Esophagus (tissue), 2 donors: ENCODE data around the gene SIGLEC8. TPM values are rescaled to one million over a fixed set of nuclear protein-coding genes. Genes with fewer than 3 reads are reported as not detected.
"Not testable (repeated sequence)": the region's sequence is repeated elsewhere in the genome, so short reads cannot be mapped to it uniquely, and the experiment has no call there.

ENCODE experiments used
- H3K27ac ChIP-seq, 2 donors: one replicate each; pipeline ENCODE4 v1.5.1; 2013; ENCODE audit warnings: low read depth in 2 of 2, mild to moderate bottlenecking in 2 of 2, inconsistent platforms in 1 of 2, low read length in 1 of 2, moderate library complexity in 1 of 2
- H3K27me3 ChIP-seq, 2 donors: one replicate each; pipeline ENCODE4 v1.6.1; 2013; ENCODE audit warnings: low read length in 2 of 2, control low read depth in 1 of 2, mild to moderate bottlenecking in 1 of 2; ENCODE audit not compliant: insufficient read depth in 2 of 2, control insufficient read depth in 1 of 2
- H3K36me3 ChIP-seq, 2 donors: one replicate each; pipeline ENCODE4 v1.6.1; 2013; ENCODE audit warnings: low read length in 1 of 2; ENCODE audit not compliant: control insufficient read depth in 2 of 2, insufficient read depth in 2 of 2
- H3K4me1 ChIP-seq, 2 donors: one replicate each; pipeline ENCODE4 v1.6.1; 2013; ENCODE audit warnings: low read length in 1 of 2; ENCODE audit not compliant: control insufficient read depth in 2 of 2, insufficient read depth in 2 of 2
- H3K4me3 ChIP-seq, 2 donors: one replicate each; pipeline ENCODE4 v1.5.1; 2013; ENCODE audit warnings: low read length in 2 of 2, mild to moderate bottlenecking in 2 of 2, low read depth in 1 of 2, moderate library complexity in 1 of 2
- H3K9me3 ChIP-seq, 2 donors: one replicate each; pipeline ENCODE4 v1.6.1; 2013; ENCODE audit warnings: mild to moderate bottlenecking in 2 of 2, low read depth in 1 of 2, low read length in 1 of 2, moderate library complexity in 1 of 2; ENCODE audit not compliant: control insufficient read depth in 2 of 2, insufficient read depth in 1 of 2
- WGBS, 2 donors: extraction: QIAGEN DNeasy Blood & Tissue Kit; methylation state at CpG; one replicate each; pipeline ENCODE4 v1.1.7; 2013; 5-methylcytosine and 5-hydroxymethylcytosine counted together
- polyA plus RNA-seq, 2 donors: library from polyadenylated mRNA; stranded (reverse); fragments of 200-250 nt; gene quantifications; one replicate each; pipeline ENCODE4 v1.2.3, GENCODE V29; 2013
- donor health status: healthy with polysubstance abuse.
- donor health status: Bipolar disorder and iron deficiency.

Gene SIGLEC8
- under 1 TPM; 0.04 to 0.16 TPM for polyA plus RNA-seq

GRCh38 chr19:51458051-51458645 is at the start of gene SIGLEC8:
Gene SIGLEC8 (minus strand): TSS chr19:51458454. CDS start chr19:51458387, 67 bp downstream.
- no peaks in the 10 kb centered on the region for H3K4me1 ChIP-seq
- peak within 1 kb of the TSS in 1 of 2 donors; percentile 0 for H3K27ac ChIP-seq
- H3K27me3 ChIP-seq = no peaks in the 10 kb centered on the region
- 62 to 64% methylated on average over 10 of the region's 10 CpGs for WGBS, 2 donors
- no peaks in the 10 kb centered on the region for H3K36me3 ChIP-seq
- no peak within 1 kb of the TSS for H3K4me3 ChIP-seq
- peaks cover 2 to 3% of the 10 kb centered on the region in 2 donors for H3K9me3 ChIP-seq

- peaks cover 0 to 2% of the 10 kb centered on the region in 2 donors for H3K4me1 ChIP-seq
- H3K27me3 ChIP-seq = no peaks in the 10 kb centered on the region
- no peak overlapping the region for H3K4me3 ChIP-seq
- H3K27ac ChIP-seq = no peak overlapping the region
- WGBS, 2 donors = 64 to 65% methylated on average over 6 of the region's 6 CpGs
- H3K36me3 ChIP-seq = no peaks in the 10 kb centered on the region
- H3K9me3 ChIP-seq = peaks cover 0 to 4% of the 10 kb centered on the region in 2 donors
Measured at GRCh38 chr19:51507640-51508058, 49.4 kb upstream of the SIGLEC8 start.

GRCh38 chr19:51507192-51507591 is 48.9 kb upstream of the SIGLEC8 start:
- H3K27me3 ChIP-seq = no peaks in the 10 kb centered on the region
- no peaks in the 10 kb centered on the region for H3K36me3 ChIP-seq
- peaks cover 0 to 4% of the 10 kb centered on the region in 2 donors for H3K9me3 ChIP-seq
- H3K4me3 ChIP-seq = no peak overlapping the region
- H3K27ac ChIP-seq = no peak overlapping the region
- H3K4me1 ChIP-seq = peaks cover 0 to 2% of the 10 kb centered on the region in 2 donors
- WGBS, 2 donors = 50 to 53% methylated on average over 3 of the region's 3 CpGs

GRCh38 chr19:51505904-51506303 is 47.6 kb upstream of the SIGLEC8 start:
- Histone ChIP-seq H3K4me1 (peaks cover 0 to 2% of the 10 kb centered on the region in 2 donors), H3K36me3 (no peaks in the 10 kb centered on the region), H3K9me3 (peaks cover 0 to 4% of the 10 kb centered on the region in 2 donors), H3K4me3 (no peak overlapping the region), H3K27ac (no peak overlapping the region), H3K27me3 (no peaks in the 10 kb centered on the region)
- 28 to 36% methylated on average over 3 of the region's 3 CpGs for WGBS, 2 donors

GRCh38 chr19:51503896-51504295 is 45.6 kb upstream of the SIGLEC8 start:
- WGBS, 2 donors = 47 to 49% methylated on average over 3 of the region's 3 CpGs
- Histone ChIP-seq H3K27ac (no peak overlapping the region), H3K4me1 (no peaks in the 10 kb centered on the region), H3K36me3 (no peaks in the 10 kb centered on the region), H3K9me3 (peaks cover 0 to 4% of the 10 kb centered on the region in 2 donors), H3K4me3 (no peak overlapping the region), H3K27me3 (no peaks in the 10 kb centered on the region)

GRCh38 chr19:51503286-51503817 is 45.1 kb upstream of the SIGLEC8 start:
- 74 to 78% methylated on average over 5 of the region's 5 CpGs for WGBS, 2 donors
- H3K4me3 ChIP-seq = no peak overlapping the region
- H3K36me3 ChIP-seq = no peaks in the 10 kb centered on the region
- peaks cover 0 to 4% of the 10 kb centered on the region in 2 donors for H3K9me3 ChIP-seq
- H3K4me1 ChIP-seq = no peaks in the 10 kb centered on the region
- H3K27ac ChIP-seq = no peak overlapping the region
- no peaks in the 10 kb centered on the region for H3K27me3 ChIP-seq

GRCh38 chr19:51501594-51502263 is 43.5 kb upstream of the SIGLEC8 start, which contains the start of gene SIGLEC12:
Gene SIGLEC12 (minus strand): TSS chr19:51501800. CDS start chr19:51501733, 67 bp downstream.
- Histone ChIP-seq H3K36me3 (no peaks in the 10 kb centered on the region), H3K4me3 (no peak within 1 kb of the TSS), H3K4me1 (no peaks in the 10 kb centered on the region), H3K27me3 (no peaks in the 10 kb centered on the region), H3K9me3 (peaks cover 0 to 4% of the 10 kb centered on the region in 2 donors), H3K27ac (no peak within 1 kb of the TSS)
- WGBS, 2 donors = 59 to 72% methylated on average over 12 of the region's 12 CpGs

- H3K4me3 ChIP-seq, H3K27ac ChIP-seq, H3K9me3 ChIP-seq, H3K27me3 ChIP-seq, H3K4me1 ChIP-seq, H3K36me3 ChIP-seq: not testable (repeated sequence)
- WGBS, 2 donors = 51 to 60% methylated on average over 7 to 8 of the region's 8 CpGs
Measured at GRCh38 chr19:51500931-51501330, 42.7 kb upstream of the SIGLEC8 start.

- Histone ChIP-seq H3K4me3 (no peak overlapping the region), H3K9me3 (no peaks in the 10 kb centered on the region), H3K4me1 (no peaks in the 10 kb centered on the region), H3K27ac (no peak overlapping the region), H3K36me3 (no peaks in the 10 kb centered on the region), H3K27me3 (no peaks in the 10 kb centered on the region)
- 44 to 57% methylated on average over 3 of the region's 3 CpGs for WGBS, 2 donors
Measured at GRCh38 chr19:51497666-51498065, 39.4 kb upstream of the SIGLEC8 start.
